IMR-90 (cell line): ENCODE data around the gene PKD1L1. TPM values are rescaled to one million over a fixed set of nuclear protein-coding genes. Genes with fewer than 3 reads are reported as not detected.

Source experiments
- ATAC-seq: fragments of 200-7000 bp; cut with Tn5 transposase; 2 replicates; pipeline ENCODE4 v1.9.1; 2020; ENCODE audit warnings: low read depth, mild to moderate bottlenecking, moderate library complexity
- BruUV-seq: library from RNA; stranded (reverse); fragments of 400-500 nt; replicated peaks from 2 replicates; lab custom pipeline; 2021; lab: Mats Ljungman, UMichigan
- CTCF ChIA-PET: fragments of 300-600 bp; formaldehyde crosslinking; extraction: SDS; loops from one replicate; lab custom pipeline; 2021; ENCODE audit warnings: antibody characterized with exemption; lab: Yijun Ruan, JAX
- POLR2A ChIA-PET: fragments of 300-600 bp; sonication (Branson Sonifier 250); formaldehyde crosslinking; loops from one replicate; lab custom pipeline; 2022; ENCODE audit warnings: antibody characterized with exemption; ENCODE audit not compliant: unreplicated experiment; lab: Charles Lee
- DNase-seq: peaks from one replicate; pipeline ENCODE4 v3.0.0; 2013
- H2AFZ ChIP-seq: replicated peaks from 2 replicates; pipeline ENCODE3; 2013; ENCODE audit warnings: low read length, mild to moderate bottlenecking; ENCODE audit not compliant: poor library complexity
- H2AK5ac ChIP-seq: 2 replicates; pipeline ENCODE4 v1.6.1; 2013; ENCODE audit warnings: low read depth, low read length, inconsistent platforms
- H2AK9ac ChIP-seq: replicated peaks from 2 replicates; pipeline ENCODE3; 2013; ENCODE audit warnings: mild to moderate bottlenecking, low read depth, low read length, moderate library complexity; ENCODE audit not compliant: poor library complexity
- H2BK120ac ChIP-seq: 2 replicates; pipeline ENCODE4 v1.6.1; 2013; ENCODE audit warnings: low read depth, low read length, inconsistent platforms
- H2BK15ac ChIP-seq: 3 replicates; pipeline ENCODE4 v1.6.1; 2013; ENCODE audit warnings: low read depth, low read length, inconsistent platforms
- H2BK20ac ChIP-seq: 2 replicates; pipeline ENCODE4 v1.6.1; 2013; ENCODE audit warnings: low read depth, mild to moderate bottlenecking, inconsistent platforms, low read length, moderate library complexity
- H2BK5ac ChIP-seq: 2 replicates; pipeline ENCODE4 v1.6.1; 2013; ENCODE audit warnings: mild to moderate bottlenecking, low read depth, low read length, inconsistent platforms; ENCODE audit not compliant: poor library complexity, severe bottlenecking
- H3K14ac ChIP-seq: replicated peaks from 2 replicates; pipeline ENCODE4 v1.6.1; 2013; ENCODE audit warnings: low read depth, low read length, inconsistent platforms
- H3K18ac ChIP-seq: 2 replicates; pipeline ENCODE4 v1.6.1; 2013; ENCODE audit warnings: low read depth, low read length, control low read depth
- H3K23ac ChIP-seq: 2 replicates; pipeline ENCODE4 v1.6.1; 2013; ENCODE audit warnings: low read depth, low read length, inconsistent platforms
- H3K27ac ChIP-seq: 2 replicates; pipeline ENCODE4 v1.5.1; 2013; ENCODE audit warnings: mild to moderate bottlenecking, control low read depth, low read length; ENCODE audit not compliant: insufficient read depth
- H3K27me3 ChIP-seq: 2 replicates; pipeline ENCODE4 v1.6.1; 2013; ENCODE audit warnings: low read length; ENCODE audit not compliant: control insufficient read depth, insufficient read depth
- H3K36me3 ChIP-seq: 2 replicates; pipeline ENCODE4 v1.6.1; 2013; ENCODE audit warnings: low read length, mixed read lengths; ENCODE audit not compliant: control insufficient read depth, insufficient read depth
- H3K4ac ChIP-seq: 2 replicates; pipeline ENCODE4 v1.6.1; 2013; ENCODE audit warnings: low read depth, low read length, inconsistent platforms
- H3K4me1 ChIP-seq: 2 replicates; pipeline ENCODE4 v1.6.1; 2013; ENCODE audit warnings: low read length, mixed read lengths; ENCODE audit not compliant: control insufficient read depth, insufficient read depth
- H3K4me2 ChIP-seq: 2 replicates; pipeline ENCODE4 v1.6.1; 2013; ENCODE audit warnings: low read depth, mild to moderate bottlenecking, control low read depth, low read length, moderate library complexity
- H3K4me3 ChIP-seq: 2 replicates; pipeline ENCODE4 v1.5.1; 2013; ENCODE audit warnings: low read depth, mild to moderate bottlenecking, control low read depth, low read length, moderate library complexity; ENCODE audit not compliant: insufficient read depth
- H3K56ac ChIP-seq: 2 replicates; pipeline ENCODE4 v1.6.1; 2013; ENCODE audit warnings: low read length, inconsistent platforms; ENCODE audit not compliant: insufficient read depth; ENCODE audit errors: extremely low read depth
- H3K79me1 ChIP-seq, 2 experiments: 2 replicates each; pipeline ENCODE4 v1.6.1; 2013; ENCODE audit warnings: low read length in 2 of 2, inconsistent platforms in 1 of 2, low read depth in 1 of 2
- H3K9ac ChIP-seq: 2 replicates; pipeline ENCODE4 v1.6.1; 2013; ENCODE audit warnings: low read depth, low read length, control low read depth
- H3K9me1 ChIP-seq: 2 replicates; pipeline ENCODE4 v1.6.1; 2013; ENCODE audit warnings: low read length, inconsistent platforms; ENCODE audit not compliant: insufficient read depth
- H3K9me3 ChIP-seq: 2 replicates; pipeline ENCODE4 v1.6.1; 2013; ENCODE audit warnings: low read length; ENCODE audit not compliant: control insufficient read depth, insufficient read depth
- H4K20me1 ChIP-seq: 2 replicates; pipeline ENCODE4 v1.6.1; 2013; ENCODE audit warnings: low read length, inconsistent platforms; ENCODE audit not compliant: insufficient read depth
- H4K5ac ChIP-seq: 2 replicates; pipeline ENCODE4 v1.6.1; 2013; ENCODE audit warnings: mild to moderate bottlenecking, low read depth, low read length, control low read depth
- H4K8ac ChIP-seq, 2 experiments: 2 replicates each; pipeline ENCODE4 v1.6.1; 2013; ENCODE audit warnings: low read depth in 2 of 2, low read length in 2 of 2, control low read depth in 1 of 2, inconsistent platforms in 1 of 2
- H4K91ac ChIP-seq: 2 replicates; pipeline ENCODE4 v1.6.1; 2013; ENCODE audit warnings: low read depth, low read length, inconsistent platforms; ENCODE audit not compliant: insufficient read depth
- BHLHE40 ChIP-seq: fragments of 150-350 bp; IDR thresholded peaks from 2 replicates; pipeline ENCODE4 v1.6.1; 2016; ENCODE audit warnings: mild to moderate bottlenecking, low read depth, low read length
- CEBPB ChIP-seq: IDR thresholded peaks from 2 replicates; pipeline ENCODE4 v1.6.1; 2012; ENCODE audit warnings: low read depth, low read length, improper control_type of control experiment
- CTCF ChIP-seq: conservative IDR thresholded peaks from 2 replicates; pipeline ENCODE4 v1.5.1; 2012; ENCODE audit warnings: mild to moderate bottlenecking, low read depth, low read length, improper control_type of control experiment
- FOS ChIP-seq: fragments of 150-350 bp; IDR thresholded peaks from 2 replicates; pipeline ENCODE4 v1.6.1; 2016; ENCODE audit warnings: low read depth, low read length
- MXI1 ChIP-seq: IDR thresholded peaks from 2 replicates; pipeline ENCODE4 v1.6.1; 2012; ENCODE audit warnings: low read depth, mild to moderate bottlenecking, low read length, moderate library complexity, borderline replicate concordance
- NFE2L2 ChIP-seq: fragments of 150-350 bp; IDR thresholded peaks from 2 replicates; pipeline ENCODE4 v1.6.1; 2016; ENCODE audit warnings: low read depth, mild to moderate bottlenecking, low read length
- POLR2A ChIP-seq: IDR thresholded peaks from 2 replicates; pipeline ENCODE4 v1.6.1; 2012; ENCODE audit warnings: mild to moderate bottlenecking, low read depth, low read length
- RAD21 ChIP-seq: IDR thresholded peaks from 2 replicates; pipeline ENCODE4 v1.6.1; 2012; ENCODE audit warnings: low read length, improper control_type of control experiment
- RFX5 ChIP-seq: IDR thresholded peaks from 2 replicates; pipeline ENCODE4 v1.8.0; 2012; ENCODE audit warnings: low read depth, mild to moderate bottlenecking, low read length, moderate library complexity
- SMC3 ChIP-seq: fragments of 150-350 bp; IDR thresholded peaks from 2 replicates; pipeline ENCODE4 v1.6.1; 2016; ENCODE audit warnings: low read depth, mild to moderate bottlenecking, antibody characterized with exemption, low read length, moderate library complexity
- whole genome bisulfite sequencing, 2 experiments: methylation state at CpG; one replicate each; pipeline versions ENCODE4 v1.1.5 to v1.1.7; 2013; ENCODE audit warnings: missing lambda C conversion rate in 2 of 2; ENCODE audit not compliant: insufficient read length in 1 of 2; ENCODE audit errors: extremely low coverage in 2 of 2; 5-methylcytosine and 5-hydroxymethylcytosine counted together
- dilution Hi-C: fragments of 300-500 bp; cut with HindIII; formaldehyde crosslinking; loops from one replicate; pipeline ENCODE4 v1.14.3; 2018; ENCODE audit warnings: low sequenced_read_pairs; ENCODE audit not compliant: unreplicated experiment
- in situ Hi-C: fragments of 300-500 bp; cut with MboI; formaldehyde crosslinking; loops from 3 replicates; pipeline ENCODE4 v1.14.3; 2019; ENCODE audit warnings: low sequenced_read_pairs, inconsistent platforms, mixed read lengths
- intact Hi-C: fragments of 100-400 bp; cut with micrococcal nuclease; formaldehyde crosslinking; loops from 2 replicates; pipeline ENCODE4 v1.10.0; 2022
- polyA plus RNA-seq, 3 experiments: library from polyadenylated mRNA; depleted of rRNA; stranded (reverse); fragments of >200 nt; gene quantifications; 2 replicates each; pipeline ENCODE4 v1.2.3, GENCODE V29; 2012; ENCODE audit warnings: low replicate concordance in 1 of 3
- total RNA-seq: library from RNA; depleted of rRNA; stranded (reverse); fragments of >200 nt; gene quantifications from 2 replicates; pipeline ENCODE4 v1.2.3, GENCODE V29; 2012
- TF ChIP-seq, protein P1 (sequence below): fragments of 150-350 bp; IDR thresholded peaks from 2 replicates; pipeline ENCODE4 v1.6.1; 2016; ENCODE audit warnings: low read depth, mild to moderate bottlenecking, low read length, moderate library complexity, borderline replicate concordance
- TF ChIP-seq, protein P2 (sequence below): fragments of 150-350 bp; IDR thresholded peaks from 2 replicates; pipeline ENCODE4 v1.6.1; 2017; ENCODE audit warnings: mild to moderate bottlenecking, antibody characterized with exemption, low read length, low read depth

Gene PKD1L1
- total and polyA plus RNA-seq, 2 of the 4 experiments (the other 2 are of a cell fraction): under 0.01 to 0.15 TPM

DNA sequence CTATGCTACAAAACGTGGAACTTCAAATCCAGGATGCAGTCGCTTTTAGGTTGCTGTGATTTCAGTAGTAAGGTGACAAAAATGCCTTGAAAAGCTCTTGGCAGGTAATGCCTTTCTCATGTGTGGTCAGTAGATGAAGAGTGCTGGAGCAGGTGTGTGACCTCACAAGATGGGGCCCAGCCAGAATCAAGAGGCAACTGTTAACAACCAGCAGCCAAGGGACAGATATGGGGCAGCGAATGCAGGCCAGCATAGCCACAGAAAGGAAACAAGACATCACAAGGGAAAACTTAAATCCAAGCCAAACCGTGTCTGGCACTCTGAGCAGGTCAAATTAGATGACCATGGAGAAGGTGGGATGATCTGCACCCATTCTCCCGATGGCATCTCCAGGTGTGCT lies 18.9 kb upstream of the PKD1L1 start:
- Histone ChIP-seq H3K23ac (0 out of 2 replicates have a peak overlapping the region, but pooled peaks have one; percentile 16), H2BK120ac (peak overlapping the region; percentile 41; the same call in 1 of the 2 replicates), H3K4ac (peak overlapping the region; percentile 19; the same call in 1 of the 2 replicates), H3K56ac (no peak overlapping the region), H3K4me2 (no peak overlapping the region), H3K9me3 (no peaks in the 10 kb centered on the region), H2BK15ac (peak overlapping the region; percentile 44; the same call in 1 of the 3 replicates), H4K20me1 (no peaks in the 10 kb centered on the region; the same call in 1 of the 2 replicates), H3K14ac (no peak overlapping the region), H2BK5ac (no peak overlapping the region), H3K4me1 (peaks cover 7% of the 10 kb centered on the region; the same call in 1 of the 2 replicates), H3K79me1 (peaks cover 15 to 24% of the 10 kb centered on the region in 2 experiments), H2AK5ac (peak overlapping the region; percentile 73; the same call in 1 of the 2 replicates), H3K9me1 (peaks cover 14% of the 10 kb centered on the region), H2AFZ (no peak overlapping the region), H3K4me3 (no peak overlapping the region), H2BK20ac (0 out of 2 replicates have a peak overlapping the region, but pooled peaks have one; percentile 18), H3K27ac (0 out of 2 replicates have a peak overlapping the region, but pooled peaks have one; percentile 7), H4K91ac (no peak overlapping the region), H3K27me3 (no peaks in the 10 kb centered on the region), H2AK9ac (no peak overlapping the region), H4K5ac (no peak overlapping the region), H4K8ac (peak overlapping the region; percentile 39 to 41; a peak in 1 of 4 replicates), H3K36me3 (peaks cover 43% of the 10 kb centered on the region), H3K9ac (no peak overlapping the region), H3K18ac (no peak overlapping the region)
- ATAC-seq (no peak), DNase-seq (no peak)
- intact Hi-C loops: no loop called here
- ChIA-PET CTCF (interaction anchor here (0.7 to 1.5 kb wide), 3 partner anchors 15 to 674 kb away, joined by 3 read pairs; no protein-coding TSS in a partner anchor), POLR2A (interaction anchor here (0.6 kb wide), 3 partner anchors 40 to 624 kb away, joined by 3 to 7 read pairs (median 3); no protein-coding TSS in a partner anchor)
- dilution Hi-C loops: no loop called here
- in situ Hi-C loops: no loop called here
- BruUV-seq: no TSS peak
- TF ChIP-seq RFX5: no peak
- TF ChIP-seq RAD21: no peak
- no peak for TF ChIP-seq BHLHE40
- TF ChIP-seq, protein P1, sequence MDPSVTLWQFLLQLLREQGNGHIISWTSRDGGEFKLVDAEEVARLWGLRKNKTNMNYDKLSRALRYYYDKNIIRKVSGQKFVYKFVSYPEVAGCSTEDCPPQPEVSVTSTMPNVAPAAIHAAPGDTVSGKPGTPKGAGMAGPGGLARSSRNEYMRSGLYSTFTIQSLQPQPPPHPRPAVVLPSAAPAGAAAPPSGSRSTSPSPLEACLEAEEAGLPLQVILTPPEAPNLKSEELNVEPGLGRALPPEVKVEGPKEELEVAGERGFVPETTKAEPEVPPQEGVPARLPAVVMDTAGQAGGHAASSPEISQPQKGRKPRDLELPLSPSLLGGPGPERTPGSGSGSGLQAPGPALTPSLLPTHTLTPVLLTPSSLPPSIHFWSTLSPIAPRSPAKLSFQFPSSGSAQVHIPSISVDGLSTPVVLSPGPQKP: no peak
- TF ChIP-seq, protein P2, sequence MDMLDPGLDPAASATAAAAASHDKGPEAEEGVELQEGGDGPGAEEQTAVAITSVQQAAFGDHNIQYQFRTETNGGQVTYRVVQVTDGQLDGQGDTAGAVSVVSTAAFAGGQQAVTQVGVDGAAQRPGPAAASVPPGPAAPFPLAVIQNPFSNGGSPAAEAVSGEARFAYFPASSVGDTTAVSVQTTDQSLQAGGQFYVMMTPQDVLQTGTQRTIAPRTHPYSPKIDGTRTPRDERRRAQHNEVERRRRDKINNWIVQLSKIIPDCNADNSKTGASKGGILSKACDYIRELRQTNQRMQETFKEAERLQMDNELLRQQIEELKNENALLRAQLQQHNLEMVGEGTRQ: no peak
- no peak for TF ChIP-seq MXI1
- TF ChIP-seq CTCF: no peak
- no peak for TF ChIP-seq FOS
- TF ChIP-seq NFE2L2: no peak
- TF ChIP-seq SMC3: no peak
- TF ChIP-seq POLR2A: no peak
- no peak for TF ChIP-seq CEBPB
- 87% methylated on average over 3 of the region's 5 CpGs; no CpG with 5 or more reads in 1 of the 2 experiments for WGBS, 2 experiments
